HepG2 (cell line): ENCODE data around the gene PIK3CB.

Experiments used
- PHF8 ChIP-seq: sonication (generic); formaldehyde crosslinking; IDR thresholded peaks from 2 replicates; pipeline ENCODE4 v1.5.0; 2020; ENCODE audit warnings: missing genetic modification reagents
- TF ChIP-seq, protein P1 (sequence below): IDR thresholded peaks from 2 replicates; pipeline ENCODE4 v1.6.1; 2016; ENCODE audit warnings: low read depth, missing genetic modification reagents, missing compliant biosample characterization

DNA sequence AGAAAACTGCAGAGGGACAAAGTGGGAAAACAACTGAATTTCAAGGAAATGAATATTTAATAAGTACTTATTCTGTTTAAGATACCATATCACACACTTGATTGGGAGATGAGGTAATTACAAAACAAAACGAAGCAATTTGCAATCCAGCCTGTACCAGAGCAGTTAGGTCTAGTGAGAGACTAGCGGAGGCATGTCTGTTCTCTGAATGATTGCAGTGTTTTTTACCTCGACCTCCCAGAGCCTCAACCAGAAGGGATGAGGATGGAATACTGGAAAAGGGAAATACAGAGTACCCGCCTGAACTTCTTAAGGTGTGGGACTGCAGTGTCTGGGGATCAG, 59.5 kb downstream of the PIK3CB start:
- TF ChIP-seq, protein P1, sequence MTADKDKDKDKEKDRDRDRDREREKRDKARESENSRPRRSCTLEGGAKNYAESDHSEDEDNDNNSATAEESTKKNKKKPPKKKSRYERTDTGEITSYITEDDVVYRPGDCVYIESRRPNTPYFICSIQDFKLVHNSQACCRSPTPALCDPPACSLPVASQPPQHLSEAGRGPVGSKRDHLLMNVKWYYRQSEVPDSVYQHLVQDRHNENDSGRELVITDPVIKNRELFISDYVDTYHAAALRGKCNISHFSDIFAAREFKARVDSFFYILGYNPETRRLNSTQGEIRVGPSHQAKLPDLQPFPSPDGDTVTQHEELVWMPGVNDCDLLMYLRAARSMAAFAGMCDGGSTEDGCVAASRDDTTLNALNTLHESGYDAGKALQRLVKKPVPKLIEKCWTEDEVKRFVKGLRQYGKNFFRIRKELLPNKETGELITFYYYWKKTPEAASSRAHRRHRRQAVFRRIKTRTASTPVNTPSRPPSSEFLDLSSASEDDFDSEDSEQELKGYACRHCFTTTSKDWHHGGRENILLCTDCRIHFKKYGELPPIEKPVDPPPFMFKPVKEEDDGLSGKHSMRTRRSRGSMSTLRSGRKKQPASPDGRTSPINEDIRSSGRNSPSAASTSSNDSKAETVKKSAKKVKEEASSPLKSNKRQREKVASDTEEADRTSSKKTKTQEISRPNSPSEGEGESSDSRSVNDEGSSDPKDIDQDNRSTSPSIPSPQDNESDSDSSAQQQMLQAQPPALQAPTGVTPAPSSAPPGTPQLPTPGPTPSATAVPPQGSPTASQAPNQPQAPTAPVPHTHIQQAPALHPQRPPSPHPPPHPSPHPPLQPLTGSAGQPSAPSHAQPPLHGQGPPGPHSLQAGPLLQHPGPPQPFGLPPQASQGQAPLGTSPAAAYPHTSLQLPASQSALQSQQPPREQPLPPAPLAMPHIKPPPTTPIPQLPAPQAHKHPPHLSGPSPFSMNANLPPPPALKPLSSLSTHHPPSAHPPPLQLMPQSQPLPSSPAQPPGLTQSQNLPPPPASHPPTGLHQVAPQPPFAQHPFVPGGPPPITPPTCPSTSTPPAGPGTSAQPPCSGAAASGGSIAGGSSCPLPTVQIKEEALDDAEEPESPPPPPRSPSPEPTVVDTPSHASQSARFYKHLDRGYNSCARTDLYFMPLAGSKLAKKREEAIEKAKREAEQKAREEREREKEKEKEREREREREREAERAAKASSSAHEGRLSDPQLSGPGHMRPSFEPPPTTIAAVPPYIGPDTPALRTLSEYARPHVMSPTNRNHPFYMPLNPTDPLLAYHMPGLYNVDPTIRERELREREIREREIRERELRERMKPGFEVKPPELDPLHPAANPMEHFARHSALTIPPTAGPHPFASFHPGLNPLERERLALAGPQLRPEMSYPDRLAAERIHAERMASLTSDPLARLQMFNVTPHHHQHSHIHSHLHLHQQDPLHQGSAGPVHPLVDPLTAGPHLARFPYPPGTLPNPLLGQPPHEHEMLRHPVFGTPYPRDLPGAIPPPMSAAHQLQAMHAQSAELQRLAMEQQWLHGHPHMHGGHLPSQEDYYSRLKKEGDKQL (CRISPR knock-in tag) = no peak
- no peak for TF ChIP-seq PHF8 (CRISPR knock-in tag)
